Regular cardiac myocyte (primary cell): ENCODE measurements around the gene PHC1. TPM values are rescaled to one million over a fixed set of nuclear protein-coding genes. Genes with fewer than 3 reads are reported as not detected.

Source experiments
- total RNA-seq: library from RNA; depleted of rRNA; stranded (reverse); fragments of >200 nt; gene quantifications from 2 replicates; pipeline ENCODE4 v1.2.3, GENCODE V29; 2014

Gene PHC1
- 7.7 and 8.2 TPM in 2 replicates for total RNA-seq

GRCh38 chr12:8914033-8914715 lies at the start of gene PHC1:
Gene PHC1 (plus strand): TSS chr12:8914509. CDS start chr12:8917678, 3,169 bp downstream.

DNA sequence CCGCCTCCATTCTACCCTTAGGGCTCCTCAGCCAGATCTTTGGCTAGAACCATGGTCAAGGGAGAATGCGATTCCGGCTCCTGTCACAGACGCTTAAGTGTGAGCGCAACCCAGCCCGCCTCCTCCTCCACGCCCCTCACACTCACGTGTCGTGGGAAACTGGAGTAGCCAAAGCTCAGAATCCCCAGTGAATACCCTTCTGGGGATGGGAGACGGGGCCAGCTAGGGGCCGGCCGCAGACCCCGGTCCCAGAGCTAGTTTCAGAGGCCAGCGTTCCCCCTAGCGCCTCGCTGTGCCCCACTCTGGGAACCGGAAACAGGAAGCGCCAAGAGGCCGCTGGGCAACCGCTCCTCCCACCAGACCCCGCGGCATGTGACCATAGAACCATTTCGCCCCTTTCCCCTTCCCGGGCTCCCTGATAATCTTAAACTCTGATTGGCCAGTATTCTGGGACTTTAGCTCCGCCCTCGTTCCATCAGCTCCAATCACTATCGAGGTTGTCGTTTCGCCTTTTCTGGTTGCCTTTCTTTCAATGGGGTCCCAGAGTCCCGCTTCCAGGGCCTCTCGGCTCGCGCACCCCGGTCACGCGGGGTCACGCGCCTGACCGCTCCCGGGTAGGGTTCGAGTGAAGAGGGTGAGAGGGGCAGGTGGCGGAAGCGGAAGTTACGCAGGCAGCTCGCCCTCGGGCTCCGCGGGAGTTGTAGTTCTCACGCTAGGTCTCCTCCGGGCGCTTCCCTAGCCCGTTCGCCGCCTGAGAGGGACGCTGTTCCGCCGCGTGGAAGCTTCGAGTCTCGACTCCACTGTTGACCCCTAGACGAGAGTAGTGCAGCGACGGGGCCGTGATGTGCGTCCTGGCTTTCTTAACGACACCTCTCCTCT lies 35.3 kb downstream of the PHC1 start, which contains the start of gene M6PR:
TSS of gene M6PR (minus strand) at position 304 of the 879 bp plus-strand sequence. CDS start 3,241 bp downstream, outside the sequence.

DNA sequence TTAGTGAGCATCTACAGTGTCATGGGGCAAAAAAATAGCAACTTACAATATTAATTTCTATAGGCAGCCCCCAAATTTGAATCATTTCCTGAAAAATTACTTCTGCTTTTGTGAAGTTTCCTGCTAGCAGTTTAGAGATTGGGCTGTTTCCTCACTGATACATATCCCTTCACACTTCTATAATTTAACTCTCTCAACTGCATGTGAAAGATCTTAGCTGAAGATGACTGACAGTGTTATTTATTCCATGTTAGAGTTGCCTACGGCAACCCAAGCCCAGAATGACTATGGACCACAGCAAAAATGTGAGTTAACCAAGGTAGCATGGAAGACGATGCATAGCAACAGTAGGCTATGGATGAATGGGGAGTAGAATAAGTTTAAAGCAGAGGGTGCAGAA lies 75.1 kb downstream of the PHC1 start, which contains the start of gene KLRG1:
TSS of gene KLRG1 (plus strand) at position 134 of the 400 bp plus-strand sequence. CDS start at position 224, 90 bp downstream.

Other genes starting within 250 kb of the PHC1 start
- 31.8 and 36.6 TPM in 2 replicates for gene RIMKLB, start 216.5 kb upstream of the PHC1 start, total RNA-seq
- under 0.01 TPM in 1 of 2 replicates, not detected in the other for gene A2ML1, start 91.9 kb upstream of the PHC1 start, total RNA-seq
- 207 and 229 TPM in 2 replicates for gene M6PR, start 35.1 kb downstream of the PHC1 start, total RNA-seq
- gene KLRG1, start 75.0 kb downstream of the PHC1 start, total RNA-seq = 0.38 and 0.85 TPM in 2 replicates
- 3.3 and 11.8 TPM in 2 replicates for gene A2M, start 201.4 kb downstream of the PHC1 start, total RNA-seq